B cell (primary cell): ENCODE measurements around the gene FOXN3.

ENCODE experiments used
- CTCF ChIP-seq: fragments of 200-600 bp; IDR thresholded peaks from one replicate; pipeline ENCODE4 v1.8.0; 2022; ENCODE audit warnings: antibody characterized with exemption, mild to moderate bottlenecking
- EZH2 ChIP-seq: IDR thresholded peaks from 2 replicates; pipeline ENCODE4 v1.6.1; 2012; ENCODE audit warnings: borderline replicate concordance, low read depth, mild to moderate bottlenecking, moderate library complexity, low read length; ENCODE audit not compliant: insufficient read depth, poor library complexity, severe bottlenecking

DNA sequence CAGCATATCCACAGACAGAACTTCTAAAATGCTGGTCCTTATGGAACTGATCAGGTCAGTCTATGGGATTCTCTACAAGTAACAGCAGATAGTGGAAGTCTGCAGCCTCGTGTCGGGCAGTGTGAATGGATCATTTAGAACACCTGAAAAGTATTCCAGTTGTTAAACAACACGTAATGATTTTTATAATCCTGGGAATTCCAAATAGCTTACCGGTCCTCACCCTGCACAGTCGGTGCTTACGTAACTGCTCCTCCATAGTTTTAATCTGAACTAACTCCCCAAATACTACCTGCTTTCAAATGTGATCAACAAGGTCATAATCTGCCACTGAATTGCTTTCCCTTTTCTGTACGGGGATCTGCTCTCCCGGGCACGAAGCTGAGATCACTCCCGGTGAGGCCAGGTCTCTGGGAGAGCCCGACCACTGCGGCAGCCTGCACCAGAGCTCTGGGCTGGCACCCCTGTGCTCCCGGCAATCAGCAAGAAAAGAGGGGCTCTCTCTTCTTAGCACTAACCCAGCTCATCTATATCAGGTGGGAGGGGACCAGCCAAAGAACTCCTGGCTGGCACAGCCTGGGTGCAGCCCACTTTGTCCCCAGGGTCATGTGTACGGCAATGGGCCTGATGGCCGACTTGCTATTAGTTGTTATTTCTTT lies 157.0 kb downstream of the FOXN3 start:
- TF ChIP-seq CTCF (no peak), EZH2 (no peak)
